Activated T-cell treated with anti-CD3 and anti-CD28 coated beads, Interleukin-2, amount 50 U/mL, for 1 hour (primary cell): ENCODE results near the gene ZMYM4.
A peak's percentile ranks its signal among the peaks of the same experiment; 100 is the strongest.

ENCODE experiments used
- DNase-seq: peaks from one replicate; pipeline ENCODE4 v3.0.0-alpha.2; 2020

The ZMYM4 gene

GRCh38 chr1:35278886-35279554 is 10.5 kb downstream of the ZMYM4 start:
- DNase-seq: no peak

GRCh38 chr1:35279555-35279904 is 11.0 kb downstream of the ZMYM4 start:
- DNase-seq: no peak

- no peak for DNase-seq
Measured at GRCh38 chr1:35280006-35280405, 11.5 kb downstream of the ZMYM4 start.

- DNase-seq: no peak
Measured at GRCh38 chr1:35281565-35281964, 13.1 kb downstream of the ZMYM4 start.

GRCh38 chr1:35282172-35282571 is 13.7 kb downstream of the ZMYM4 start:
- DNase-seq: no peak

- no peak for DNase-seq
Measured at GRCh38 chr1:35284852-35285251, 16.3 kb downstream of the ZMYM4 start.

GRCh38 chr1:35285771-35286606 is 17.5 kb downstream of the ZMYM4 start:
- no peak for DNase-seq

GRCh38 chr1:35287807-35288640 is 19.5 kb downstream of the ZMYM4 start:
- DNase-seq: no peak

GRCh38 chr1:35288761-35289160 is 20.3 kb downstream of the ZMYM4 start:
- DNase-seq: no peak

- DNase-seq: no peak
Measured at GRCh38 chr1:35290452-35290851, 21.9 kb downstream of the ZMYM4 start.

GRCh38 chr1:35294809-35295208 is 26.3 kb downstream of the ZMYM4 start:
- DNase-seq: no peak

GRCh38 chr1:35297886-35298285 is 29.4 kb downstream of the ZMYM4 start:
- no peak for DNase-seq

GRCh38 chr1:35298464-35298863 is 30.0 kb downstream of the ZMYM4 start:
- DNase-seq: peak; percentile 37

- DNase-seq: no peak
Measured at GRCh38 chr1:35300376-35300775, 31.9 kb downstream of the ZMYM4 start.

GRCh38 chr1:35301674-35302392 is 33.3 kb downstream of the ZMYM4 start:
- no peak for DNase-seq

- no peak for DNase-seq
Measured at GRCh38 chr1:35305383-35305782, 36.9 kb downstream of the ZMYM4 start.

- no peak for DNase-seq
Measured at GRCh38 chr1:35315649-35316048, 47.1 kb downstream of the ZMYM4 start.

GRCh38 chr1:35316264-35316663 is 47.8 kb downstream of the ZMYM4 start:
- DNase-seq: no peak

GRCh38 chr1:35319988-35320713 is 51.6 kb downstream of the ZMYM4 start:
- no peak for DNase-seq

- DNase-seq: no peak
Measured at GRCh38 chr1:35320937-35321336, 52.4 kb downstream of the ZMYM4 start.

GRCh38 chr1:35324486-35324885 is 56.0 kb downstream of the ZMYM4 start:
- DNase-seq: no peak

- no peak for DNase-seq
Measured at GRCh38 chr1:35326246-35326866, 57.8 kb downstream of the ZMYM4 start.
